ENCODE results near the gene CIC. TPM values are rescaled to one million over a fixed set of nuclear protein-coding genes. Genes with fewer than 3 reads are reported as not detected.
A peak's percentile ranks its signal among the peaks of the same experiment; 100 is the strongest.

Gene CIC
- total RNA-seq, 1 experiment from 2014 or later = 54.0 TPM

- no peak overlapping the region for H3K9ac ChIP-seq (ENCODE audit: extremely low read depth, insufficient read length, low read length)
- H3K27ac Mint-ChIP-seq = 0 out of 7 replicates have a peak overlapping the region, but pooled peaks of 1 of the 3 experiments have one; percentile 36
Measured at GRCh38 chr19:42271861-42272534, 2.9 kb downstream of the CIC start.

More at GRCh38 chr19:42271861-42272534, 2.9 kb downstream of the CIC start:
- no peak overlapping the region for H4K91ac ChIP-seq (ENCODE audit: insufficient read length, low read depth, low read length)
- H2BK12ac ChIP-seq (ENCODE audit: insufficient read length, low read depth, low read length) = no peak overlapping the region
- no peak overlapping the region for H3K18ac ChIP-seq (ENCODE audit: insufficient read length, low read depth, low read length)
- no peak overlapping the region for H3T11ph ChIP-seq (ENCODE audit: low read length)
- no peak overlapping the region for H3K4ac ChIP-seq (ENCODE audit: low read depth, low read length)
- H3K79me2 ChIP-seq (ENCODE audit: insufficient read depth, low read length) = no peaks in the 10 kb centered on the region
- no CpG with 5 or more reads among the region's 35 CpGs for WGBS (ENCODE audit: extremely low coverage, insufficient read length, low lambda C conversion rate)
- H2AK5ac ChIP-seq (ENCODE audit: insufficient read length, low read length) = no peak overlapping the region
- no peaks in the 10 kb centered on the region; the same call in 1 of the 2 replicates for H3K4me1 ChIP-seq (ENCODE audit: insufficient read depth, low read length)
- H4K5ac ChIP-seq (ENCODE audit: insufficient read length, low read depth, low read length) = no peak overlapping the region
- no peak overlapping the region for H2BK120ac ChIP-seq (ENCODE audit: low read depth, low read length, poor library complexity, severe bottlenecking)
- DNase-seq = no peak
- no peak overlapping the region for H3K23ac ChIP-seq (ENCODE audit: insufficient read length, low read depth, low read length)
- H3K4me2 ChIP-seq (ENCODE audit: insufficient read depth, insufficient read length, low read length) = no peak overlapping the region
- no peak overlapping the region for H2BK20ac ChIP-seq (ENCODE audit: low read depth, low read length, poor library complexity, severe bottlenecking)
- TF ChIP-seq CTCF (conservative IDR thresholded peaks at IDR 0.05) = no peak
- H2BK15ac ChIP-seq (ENCODE audit: low read depth, low read length) = no peak overlapping the region
- no peak overlapping the region for H3K56ac ChIP-seq (ENCODE audit: insufficient read length, low read depth, low read length)
- H3K27ac ChIP-seq (ENCODE audit: insufficient read length, low read depth, low read length) = no peak overlapping the region
- no peaks in the 10 kb centered on the region for H3K79me1 ChIP-seq (ENCODE audit: insufficient read depth, low read depth, low read length, poor library complexity, severe bottlenecking)
- no peaks in the 10 kb centered on the region for H3K9me3 ChIP-seq (ENCODE audit: control insufficient read depth, low read depth, low read length)
- Mint-ChIP-seq H3K9me3 (no peaks in the 10 kb centered on the region; a peak in 1 of 5 replicates), H3K27me3 (ENCODE audit: low read depth) (no peaks in the 10 kb centered on the region), H3K36me3 (ENCODE audit: insufficient read depth in 1 of 3, low read depth in 3 of 3) (peaks cover 4 to 23% (median 16%) of the 10 kb centered on the region in 3 experiments; a peak in 6 of 7 replicates), H3K4me3 (no peak overlapping the region), H3K4me1 (peaks cover 20 to 25% of the 10 kb centered on the region in 2 experiments)
- no peak overlapping the region for H2AFZ ChIP-seq (ENCODE audit: low read length)
- no peaks in the 10 kb centered on the region for H4K20me1 ChIP-seq (ENCODE audit: control insufficient read depth, insufficient read depth, insufficient read length)
- H3K23me2 ChIP-seq (ENCODE audit: insufficient read length, low read depth, low read length, poor library complexity, severe bottlenecking) = peaks cover 9% of the 10 kb centered on the region
- no peak overlapping the region for H4K8ac ChIP-seq (replicated peaks; ENCODE audit: insufficient read length, low read depth, low read length)
- H3K14ac ChIP-seq (ENCODE audit: insufficient read depth, low read length) = no peak overlapping the region; the same call in 1 of the 2 replicates
- H3K27me3 ChIP-seq (ENCODE audit: insufficient read depth, low read length) = no peaks in the 10 kb centered on the region
- H2BK5ac ChIP-seq (ENCODE audit: insufficient read length, low read length) = no peak overlapping the region
